ENCODE results near the gene SGSH.

Gene SGSH

DNA sequence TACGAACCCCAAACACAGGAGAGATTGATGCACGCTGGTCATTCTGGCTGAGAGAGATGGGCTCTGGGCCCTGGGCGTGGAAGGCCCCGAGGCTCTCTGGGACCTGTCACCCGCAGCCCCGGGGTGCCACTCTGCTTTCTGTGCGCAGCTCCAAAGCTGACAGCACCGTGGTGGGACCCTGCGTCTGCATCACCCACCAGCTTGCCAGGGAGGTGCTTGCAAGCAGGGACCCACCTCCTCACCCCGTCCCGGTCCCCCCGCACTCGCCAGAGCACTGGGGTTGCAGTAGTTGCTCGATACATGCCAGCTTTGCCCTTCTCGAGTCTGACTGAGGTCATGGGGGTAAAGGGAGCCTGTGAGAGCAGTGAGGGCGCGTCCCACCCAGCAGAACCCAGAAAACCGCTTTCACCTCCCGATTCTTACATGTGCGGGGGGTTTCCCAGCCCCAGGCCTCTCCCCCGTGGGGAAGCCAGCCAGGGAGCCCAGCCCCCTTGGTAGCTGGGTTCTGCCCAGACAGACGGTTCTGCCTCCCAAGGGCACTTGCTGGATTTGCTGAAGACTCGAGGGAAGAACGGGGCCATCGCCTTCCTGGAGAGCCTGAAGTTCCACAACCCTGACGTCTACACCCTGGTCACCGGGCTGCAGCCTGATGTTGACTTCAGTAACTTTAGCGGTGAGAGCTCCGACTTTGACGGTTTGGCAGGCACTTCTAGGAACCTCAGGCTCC lies 37.9 kb downstream of the SGSH start:
- no peak for DNase-seq

DNA sequence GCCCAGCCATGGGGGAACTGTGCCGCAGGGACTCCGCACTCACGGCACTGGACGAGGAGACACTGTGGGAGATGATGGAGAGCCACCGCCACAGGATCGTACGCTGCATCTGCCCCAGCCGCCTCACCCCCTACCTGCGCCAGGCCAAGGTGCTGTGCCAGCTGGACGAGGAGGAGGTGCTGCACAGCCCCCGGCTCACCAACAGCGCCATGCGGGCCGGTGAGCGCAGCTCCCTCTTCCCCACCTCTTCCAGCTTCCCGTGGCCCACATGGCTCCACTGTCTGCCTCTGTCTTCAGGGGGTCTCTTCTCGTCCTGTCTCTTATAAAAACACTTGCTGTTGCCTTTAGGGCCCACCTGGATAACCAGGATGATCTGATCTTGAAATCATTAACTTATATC lies 38.7 kb downstream of the SGSH start:
- no peak for DNase-seq

DNA sequence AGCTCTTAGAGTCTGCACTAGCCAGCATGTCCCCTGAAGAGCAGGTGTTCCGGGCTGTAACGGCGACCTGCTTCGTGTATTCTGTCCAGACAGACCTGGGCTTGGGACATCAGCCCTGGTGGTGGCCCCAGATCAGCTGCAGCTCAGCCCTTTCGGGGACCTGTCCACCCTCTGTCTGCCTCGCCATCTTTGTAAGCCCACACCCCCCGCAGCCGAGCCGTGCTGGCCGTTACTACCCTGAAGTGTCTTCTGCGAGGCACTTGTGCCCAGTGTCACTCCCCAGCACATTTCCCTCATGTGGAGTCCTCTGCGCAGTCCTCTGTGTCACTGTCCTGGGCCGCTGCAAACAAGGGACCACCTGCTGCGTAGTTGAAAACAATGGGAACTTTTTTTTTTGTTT lies 39.9 kb downstream of the SGSH start:
- no peak for DNase-seq

DNA sequence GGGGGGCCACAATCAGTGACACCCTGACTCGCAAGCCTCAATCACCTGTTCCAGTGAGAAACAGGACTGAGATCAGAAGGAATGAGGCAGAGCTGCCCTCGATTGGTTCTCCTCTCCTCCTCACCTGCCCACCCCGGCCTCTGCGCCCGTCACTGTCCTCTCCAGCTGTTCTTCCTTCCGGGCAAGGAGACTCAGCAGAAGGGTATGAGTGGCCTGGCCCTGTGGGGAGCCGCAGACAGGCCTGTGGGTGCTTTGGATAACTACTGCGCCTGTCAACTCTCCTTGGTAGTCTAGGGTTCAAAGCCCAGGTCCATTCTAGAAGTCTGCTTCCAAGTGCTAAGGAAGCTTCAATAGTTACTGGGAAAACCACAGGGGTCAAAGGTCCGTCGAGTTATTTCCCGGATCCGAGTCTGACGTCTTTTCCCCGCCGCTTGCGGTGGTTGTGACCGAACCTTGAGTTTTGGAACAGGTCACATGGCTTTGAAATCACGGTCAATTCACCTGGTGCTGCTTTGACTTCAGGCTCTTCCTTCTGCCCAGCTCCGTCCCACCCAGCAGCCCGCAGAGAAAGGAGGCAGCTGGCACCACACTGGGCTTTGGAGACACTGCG lies 42.0 kb downstream of the SGSH start:
- DNase-seq = no peak

DNA sequence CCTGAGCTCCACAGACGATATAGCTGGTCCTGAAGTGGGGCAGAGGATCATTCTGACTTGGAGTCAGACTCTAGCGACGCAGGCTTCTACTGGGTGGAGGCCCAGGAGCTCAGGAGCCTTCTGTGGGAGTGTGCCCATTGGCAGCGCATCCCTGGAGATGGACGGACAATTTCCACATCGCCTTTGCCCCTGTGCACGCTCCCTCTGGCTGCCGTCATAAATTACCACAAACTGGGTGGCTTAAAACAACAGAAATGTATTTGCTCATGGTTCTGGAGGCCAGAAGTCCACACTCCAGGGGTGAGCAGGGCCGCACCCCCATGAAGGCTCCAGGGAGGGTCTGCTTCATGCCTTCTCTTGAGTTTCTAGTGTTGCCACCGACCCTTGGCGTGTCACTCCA lies 43.4 kb downstream of the SGSH start:
- no peak for DNase-seq

DNA sequence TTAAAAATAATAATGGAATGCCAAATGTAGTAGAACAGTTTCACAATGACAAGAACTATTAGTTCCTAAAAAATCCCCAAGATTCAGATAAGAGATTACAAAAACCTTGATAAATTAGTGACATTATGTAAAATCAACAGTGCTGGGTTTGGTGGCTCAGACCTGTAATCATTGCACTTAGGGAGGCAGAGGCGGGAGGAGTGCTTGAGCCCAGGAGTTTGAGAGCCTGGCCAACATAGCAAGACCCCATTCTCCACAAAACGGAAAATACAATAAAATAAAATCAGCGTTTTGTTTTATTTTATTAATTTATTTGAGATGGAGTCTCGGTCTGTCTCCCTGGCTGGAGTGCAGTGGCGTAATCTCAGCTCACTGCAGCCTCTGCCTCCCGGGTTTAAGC lies 46.2 kb downstream of the SGSH start:
- DNase-seq = no peak

DNA sequence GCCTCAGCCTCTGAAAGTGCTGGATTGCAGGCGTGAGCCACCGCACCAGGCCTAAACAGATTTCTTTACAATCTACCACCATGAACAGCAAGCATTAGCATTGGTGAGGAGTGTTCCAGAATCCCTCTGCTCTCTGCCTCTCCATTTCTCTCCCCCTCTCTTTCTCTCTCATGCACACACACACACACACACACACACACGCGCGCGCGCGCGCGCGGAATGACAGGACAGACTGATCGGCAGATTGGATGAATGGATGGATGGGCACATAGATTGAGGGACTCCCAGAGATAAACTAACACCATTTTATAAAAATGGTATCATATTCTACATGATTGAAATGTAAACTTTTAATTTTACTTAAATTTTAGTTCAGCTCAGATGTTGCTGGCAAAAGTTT lies 47.0 kb downstream of the SGSH start:
- no peak for DNase-seq

DNA sequence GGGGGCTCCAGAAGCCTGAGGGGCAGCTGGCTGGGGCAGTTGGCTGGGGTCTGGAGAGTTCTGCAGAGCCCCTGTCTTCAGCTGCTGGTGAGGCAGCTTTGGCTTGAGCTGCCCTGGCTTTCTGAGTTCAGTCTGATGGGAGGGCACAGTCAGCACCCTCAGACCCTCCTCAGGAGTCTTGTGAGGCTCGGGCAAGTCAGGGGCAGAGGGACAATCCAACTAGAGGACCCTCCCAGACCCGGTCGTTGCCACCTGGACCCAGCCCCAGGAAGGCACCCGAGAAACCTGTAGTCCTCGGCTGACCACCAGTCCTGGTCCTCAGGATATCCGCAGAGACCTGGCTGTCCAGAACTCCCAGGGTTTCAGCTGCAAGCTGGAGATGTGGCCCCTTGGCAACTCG lies 48.5 kb downstream of the SGSH start:
- no peak for DNase-seq

DNA sequence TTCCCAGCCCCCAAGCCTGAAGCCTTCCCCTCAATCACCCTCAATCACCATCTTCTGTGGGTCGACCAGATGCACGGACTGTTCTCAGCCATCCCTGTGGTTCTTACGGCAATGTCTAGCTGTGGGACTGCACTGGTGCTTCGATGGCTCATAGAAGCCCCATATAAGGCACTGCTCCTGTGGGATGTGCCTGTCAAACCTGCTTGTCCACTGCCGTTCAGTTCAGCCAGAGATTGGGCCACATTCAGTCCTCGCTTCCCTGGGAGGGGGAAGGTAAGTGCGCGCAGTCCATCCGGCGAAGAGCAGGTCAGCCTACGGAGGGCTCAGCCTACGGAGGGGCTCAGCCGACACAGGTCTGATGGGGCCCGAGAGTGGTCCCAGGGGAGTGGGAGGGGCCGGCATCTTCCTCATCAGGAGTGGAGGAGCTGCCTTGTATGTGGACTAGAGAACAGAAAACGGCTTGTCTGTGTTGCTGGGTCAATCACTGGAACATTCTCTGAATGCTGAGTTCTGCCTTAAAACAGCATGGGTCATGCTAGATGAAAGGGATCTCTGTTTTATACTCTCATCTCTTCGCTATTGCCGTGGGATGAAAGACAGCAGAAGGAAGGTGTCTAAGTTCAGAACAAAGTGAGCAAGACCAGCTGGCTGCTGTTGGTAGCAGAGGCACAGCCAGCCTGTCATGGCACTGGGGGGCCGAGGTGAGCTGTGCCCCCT lies 50.2 kb downstream of the SGSH start, which contains the start of gene CARD14:
TSS of gene CARD14 (plus strand) at position 247 of the 717 bp plus-strand sequence. CDS start 11,409 bp downstream, outside the sequence.
- no peak for DNase-seq

DNA sequence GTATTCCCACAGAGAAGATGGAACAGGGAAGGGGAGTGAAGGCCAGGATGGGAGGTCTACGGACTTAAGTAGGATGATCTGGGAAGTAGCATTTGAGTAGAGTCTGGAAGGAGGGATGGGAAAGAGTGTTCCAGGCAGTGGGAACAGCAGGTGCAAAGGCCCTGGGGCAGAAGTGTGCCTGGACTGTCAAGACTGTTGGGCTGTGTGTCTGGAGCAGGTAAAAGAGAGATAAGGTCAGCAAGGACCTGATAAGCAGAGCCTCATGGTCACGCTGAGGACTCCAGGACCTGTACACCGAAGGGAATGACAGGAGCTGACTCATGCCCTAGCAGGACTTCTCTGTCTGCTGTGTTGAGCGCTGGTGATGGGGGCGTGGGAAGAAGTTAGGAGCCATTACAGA lies 51.0 kb downstream of the SGSH start:
- no peak for DNase-seq

DNA sequence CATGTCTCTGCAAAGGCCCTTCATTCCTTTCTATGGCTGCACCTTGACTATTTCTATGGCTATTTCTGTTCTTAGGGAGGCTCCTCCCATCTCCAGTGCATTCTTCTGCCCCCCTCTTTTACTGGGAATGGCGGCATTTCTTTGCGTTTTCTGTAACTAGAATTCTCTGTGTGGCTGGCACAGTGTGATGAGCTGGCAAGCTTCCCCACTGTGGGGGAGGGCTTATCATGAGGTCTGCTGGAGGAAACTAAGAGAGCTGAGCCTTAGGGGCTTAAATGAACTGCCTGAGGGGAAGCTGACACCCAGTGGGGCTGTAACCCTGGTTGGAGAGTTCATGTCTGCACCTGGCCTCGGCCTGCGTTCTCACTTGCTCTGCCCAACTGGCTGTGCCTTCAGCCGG lies 51.8 kb downstream of the SGSH start:
- no peak for DNase-seq

DNA sequence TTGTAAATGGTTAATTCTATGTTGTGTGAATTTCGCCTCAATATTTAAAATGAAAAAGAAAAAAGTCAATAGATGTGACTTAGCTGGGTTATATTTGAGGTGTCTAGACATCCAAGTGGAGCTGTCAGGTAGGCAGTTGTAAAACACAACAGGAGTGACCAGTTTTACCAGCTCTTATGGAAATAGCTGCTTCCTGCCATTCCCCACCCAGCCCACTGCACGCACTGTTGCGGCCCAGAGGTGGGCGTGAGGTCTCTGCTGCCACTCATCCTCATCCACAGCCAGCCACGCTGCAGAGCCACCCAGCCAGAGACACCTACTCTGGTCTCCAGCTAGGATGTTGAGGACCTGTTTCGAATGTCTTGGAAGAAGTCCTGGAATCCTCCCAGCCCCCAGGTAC lies 53.7 kb downstream of the SGSH start:
- no peak for DNase-seq

DNA sequence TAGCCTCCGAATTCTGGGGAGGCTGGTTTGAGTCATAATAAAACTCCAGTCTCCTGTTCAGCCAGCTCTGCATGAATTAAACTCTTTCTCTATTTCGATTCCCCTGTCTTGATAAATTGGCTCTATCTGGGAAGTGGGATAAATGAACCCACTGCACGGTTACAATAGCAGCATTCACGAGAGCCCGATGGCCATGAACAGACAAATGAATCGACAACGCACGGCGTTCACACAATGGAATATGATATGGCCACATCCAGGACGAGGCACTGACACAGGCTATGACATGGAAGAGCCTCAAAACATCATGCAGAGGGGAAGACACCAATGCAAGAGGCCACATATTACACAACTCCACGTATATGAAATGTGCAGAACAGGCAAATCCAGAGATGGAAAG lies 55.9 kb downstream of the SGSH start:
- no peak for DNase-seq

DNA sequence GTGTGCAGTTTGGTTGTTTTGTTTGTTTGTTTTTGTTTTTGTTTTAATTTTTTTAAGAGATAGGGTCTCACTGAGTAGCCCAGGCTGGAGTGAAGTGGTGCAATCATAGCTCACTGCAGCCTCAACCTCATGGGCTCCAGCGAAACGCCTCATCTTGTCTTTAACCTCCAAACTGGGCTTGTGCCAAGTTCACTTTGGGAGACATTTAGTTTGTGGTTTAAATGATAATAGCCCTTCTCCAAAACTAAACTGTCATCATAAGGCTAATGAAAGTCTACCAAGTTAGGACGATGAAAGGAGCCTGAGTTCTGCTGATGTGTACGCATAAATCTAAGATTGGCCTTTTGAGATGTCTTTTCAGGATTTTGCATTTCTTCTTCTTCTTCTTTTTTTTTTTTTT lies 56.8 kb downstream of the SGSH start:
- no peak for DNase-seq

DNA sequence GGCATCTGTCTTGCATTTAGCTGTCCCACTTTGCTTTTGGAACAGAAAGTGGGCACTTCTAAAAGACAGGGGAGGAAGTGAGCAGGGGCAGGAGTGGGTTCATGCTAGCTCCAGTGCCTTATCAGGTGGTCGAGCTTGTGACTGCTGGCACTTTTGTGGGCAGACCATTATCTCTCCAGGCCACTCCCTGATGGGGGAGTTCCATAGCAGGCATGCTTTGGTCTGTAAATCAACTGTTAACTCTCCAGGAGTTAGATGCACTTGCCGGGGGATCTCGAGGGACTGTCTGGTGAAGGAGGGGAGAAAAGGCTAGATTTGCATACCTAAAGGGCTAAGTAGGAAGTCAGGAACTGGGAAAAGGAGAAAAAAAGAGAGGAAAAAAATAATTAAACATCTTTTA lies 59.6 kb downstream of the SGSH start:
- no peak for DNase-seq

Data from fibroblast of skin of abdomen (primary cell).